HTERT RPE-1 (cell line): ENCODE measurements around the gene RAB44.

Experiments used
- in situ Hi-C: fragments of 300-500 bp; cut with MboI; formaldehyde crosslinking; loops from 4 replicates; pipeline ENCODE4 v1.14.3; 2020; ENCODE audit warnings: low sequenced_read_pairs

RAB44 gene

GRCh38 chr6:36669002-36669401 is 28.6 kb upstream of the RAB44 start:
- in situ Hi-C loops: no loop called here

- in situ Hi-C loops: no loop called here
Measured at GRCh38 chr6:36670271-36670670, 27.4 kb upstream of the RAB44 start.

DNA sequence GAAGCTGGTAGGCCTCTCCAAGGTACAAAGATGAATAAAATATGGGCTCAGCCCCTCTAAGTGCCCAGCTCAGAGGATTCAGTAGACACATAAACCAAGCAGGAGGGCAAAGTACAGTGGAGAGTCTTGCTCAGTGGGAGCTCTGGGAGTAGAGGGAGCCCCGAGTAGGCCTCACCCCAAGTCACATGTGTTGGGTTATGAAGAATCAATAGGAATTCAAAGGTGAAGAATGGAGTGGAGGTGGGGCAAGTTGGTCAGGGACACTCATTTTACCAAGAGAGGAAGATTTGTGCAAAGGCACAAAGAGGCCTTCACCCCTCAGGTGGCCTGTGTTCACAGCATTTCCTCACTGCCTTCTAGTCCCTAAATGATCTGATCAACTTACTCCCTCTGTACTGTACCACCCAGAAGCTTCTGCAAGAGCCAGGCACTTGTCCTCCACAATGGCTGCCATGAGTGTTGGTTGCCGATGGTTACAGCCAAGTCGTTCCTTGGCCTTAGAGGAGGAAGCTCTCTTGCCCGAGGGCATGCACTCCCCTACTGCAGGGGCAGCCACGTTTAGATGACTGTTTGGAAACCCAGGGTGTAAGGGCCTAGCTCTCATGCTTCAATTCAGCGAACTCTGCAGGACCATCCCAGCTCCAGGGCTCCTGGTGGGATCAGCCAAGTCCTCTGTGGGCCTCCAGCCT is 25.8 kb upstream of the RAB44 start:
- in situ Hi-C loops: no loop called here

- in situ Hi-C loops: no loop called here
Measured at GRCh38 chr6:36673882-36674281, 23.7 kb upstream of the RAB44 start.

DNA sequence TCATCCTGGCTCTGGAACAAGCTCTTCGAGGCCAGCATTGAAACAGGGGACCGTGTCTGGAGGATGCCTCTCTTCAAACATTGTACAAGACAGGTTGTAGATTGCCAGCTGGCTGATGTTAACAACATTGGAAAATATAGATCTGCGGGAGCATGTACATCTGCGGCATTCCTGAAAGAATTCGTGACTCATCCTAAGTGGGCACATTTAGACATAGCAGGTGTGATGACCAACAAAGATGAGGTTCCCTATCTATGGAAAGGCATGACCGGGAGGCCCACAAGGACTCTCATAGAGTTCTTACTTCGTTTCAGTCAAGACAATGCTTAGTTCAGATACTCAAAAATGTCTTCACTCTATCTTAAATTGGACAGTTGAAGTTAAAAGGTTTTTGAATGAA is 22.7 kb upstream of the RAB44 start:
- in situ Hi-C loops: no loop called here

- in situ Hi-C loops: no loop called here
Measured at GRCh38 chr6:36676141-36677058, 21.2 kb upstream of the RAB44 start.

- in situ Hi-C loops: no loop called here
Measured at GRCh38 chr6:36677059-36677749, 20.4 kb upstream of the RAB44 start.

DNA sequence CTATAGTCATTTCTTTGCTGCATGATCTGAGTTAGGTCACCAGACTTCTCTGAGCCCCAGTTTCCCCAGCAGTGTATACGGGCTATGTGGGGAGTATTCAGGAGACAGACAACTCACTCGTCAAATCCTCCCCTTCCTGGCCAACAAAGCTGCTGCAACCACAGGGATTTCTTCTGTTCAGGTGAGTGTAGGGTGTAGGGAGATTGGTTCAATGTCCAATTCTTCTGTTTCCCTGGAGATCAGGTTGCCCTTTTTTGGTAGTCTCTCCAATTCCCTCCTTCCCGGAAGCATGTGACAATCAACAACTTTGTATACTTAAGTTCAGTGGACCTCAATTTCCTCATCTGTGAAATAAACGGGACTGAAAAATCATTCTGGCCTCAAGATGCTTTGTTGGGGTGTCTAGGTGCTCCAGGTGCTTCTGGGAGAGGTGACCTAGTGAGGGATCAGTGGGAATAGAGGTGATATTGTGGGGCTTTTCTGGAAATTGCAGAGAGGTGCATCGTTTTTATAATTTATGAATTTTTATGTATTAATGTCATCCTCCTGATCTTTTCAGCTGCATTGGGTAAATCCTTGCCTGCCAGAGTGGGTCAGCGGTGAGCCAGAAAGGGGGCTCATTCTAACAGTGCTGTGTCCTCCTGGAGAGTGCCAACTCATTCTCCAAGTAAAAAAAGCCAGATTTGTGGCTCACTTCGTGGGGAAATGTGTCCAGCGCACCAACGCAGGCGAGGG is 19.7 kb upstream of the RAB44 start:
- in situ Hi-C loops: no loop called here

DNA sequence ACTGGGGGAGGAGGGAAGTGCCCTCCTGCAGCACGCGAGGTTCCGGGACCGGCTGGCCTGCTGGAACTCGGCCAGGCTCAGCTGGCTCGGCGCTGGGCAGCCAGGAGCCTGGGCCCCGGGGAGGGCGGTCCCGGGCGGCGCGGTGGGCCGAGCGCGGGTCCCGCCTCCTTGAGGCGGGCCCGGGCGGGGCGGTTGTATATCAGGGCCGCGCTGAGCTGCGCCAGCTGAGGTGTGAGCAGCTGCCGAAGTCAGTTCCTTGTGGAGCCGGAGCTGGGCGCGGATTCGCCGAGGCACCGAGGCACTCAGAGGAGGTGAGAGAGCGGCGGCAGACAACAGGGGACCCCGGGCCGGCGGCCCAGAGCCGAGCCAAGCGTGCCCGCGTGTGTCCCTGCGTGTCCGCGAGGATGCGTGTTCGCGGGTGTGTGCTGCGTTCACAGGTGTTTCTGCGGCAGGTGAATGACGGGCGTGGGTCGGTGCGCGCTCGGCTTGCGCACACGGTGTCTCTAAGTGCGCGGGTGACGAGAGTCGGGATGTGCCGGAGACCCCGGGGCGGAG is 19.1 kb upstream of the RAB44 start, which contains the start of gene CDKN1A:
TSS of gene CDKN1A (plus strand) at position 227 of the 555 bp plus-strand sequence. CDS start 5,388 bp downstream, outside the sequence.
- in situ Hi-C loops: no loop called here

GRCh38 chr6:36679043-36679833 is 18.4 kb upstream of the RAB44 start:
- in situ Hi-C loops: no loop called here

DNA sequence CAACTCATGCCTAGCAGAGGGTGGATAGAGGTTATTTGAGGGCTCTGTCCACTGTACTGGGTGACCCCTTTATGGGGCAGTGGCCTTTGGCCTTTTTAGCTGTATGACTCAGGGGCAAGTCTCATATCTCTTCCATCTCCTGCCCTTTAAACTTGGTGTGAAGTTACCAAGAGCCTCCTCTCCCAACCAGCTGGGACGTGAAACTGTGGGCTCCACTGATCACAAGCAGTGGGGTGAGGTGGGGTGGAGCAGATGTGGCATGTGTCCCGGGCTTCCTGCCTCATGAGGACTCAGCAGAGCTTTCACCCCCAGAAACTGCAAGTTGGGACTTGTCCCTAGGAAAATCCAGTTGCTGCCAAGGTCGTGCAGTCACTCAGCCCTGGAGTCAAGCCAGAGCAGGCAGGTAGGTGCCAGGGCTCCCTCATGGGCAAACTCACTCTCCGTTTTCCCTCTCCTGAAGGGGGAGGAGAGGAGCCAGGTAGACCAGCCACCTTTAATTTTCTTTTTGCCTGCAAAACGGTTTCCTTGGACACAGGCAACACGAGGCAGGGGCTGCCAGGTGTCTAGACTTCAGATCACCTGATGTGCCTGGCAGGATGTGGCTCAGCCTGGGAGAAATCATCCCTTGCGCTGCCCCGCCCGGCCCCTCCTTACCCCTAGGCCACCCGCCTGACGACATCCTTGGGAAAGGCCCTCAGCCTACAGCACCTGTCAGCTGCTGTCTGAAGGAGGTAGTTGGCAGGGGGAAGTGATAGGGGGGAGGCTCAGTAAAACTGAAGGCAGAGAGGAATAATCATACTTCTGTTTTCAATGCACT is 15.1 kb upstream of the RAB44 start:
- in situ Hi-C loops: no loop called here

GRCh38 chr6:36683145-36683655 is 14.4 kb upstream of the RAB44 start:
- in situ Hi-C loops: no loop called here

- in situ Hi-C loops: no loop called here
Measured at GRCh38 chr6:36683656-36684446, 13.8 kb upstream of the RAB44 start.

DNA sequence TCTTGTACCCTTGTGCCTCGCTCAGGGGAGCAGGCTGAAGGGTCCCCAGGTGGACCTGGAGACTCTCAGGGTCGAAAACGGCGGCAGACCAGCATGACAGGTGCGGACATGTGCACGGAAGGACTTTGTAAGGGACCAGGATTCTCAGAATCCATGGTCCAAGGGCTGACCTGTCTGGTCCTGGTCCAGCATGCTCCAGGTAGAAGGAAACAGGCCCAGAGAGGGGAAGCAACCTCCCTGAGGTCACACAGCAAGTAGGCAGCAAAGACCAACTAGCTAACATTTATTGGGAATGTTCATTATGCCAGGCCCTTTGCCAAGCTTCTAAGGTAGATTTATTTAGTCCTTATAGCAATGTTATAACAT is 13.2 kb upstream of the RAB44 start:
- in situ Hi-C loops: no loop called here

DNA sequence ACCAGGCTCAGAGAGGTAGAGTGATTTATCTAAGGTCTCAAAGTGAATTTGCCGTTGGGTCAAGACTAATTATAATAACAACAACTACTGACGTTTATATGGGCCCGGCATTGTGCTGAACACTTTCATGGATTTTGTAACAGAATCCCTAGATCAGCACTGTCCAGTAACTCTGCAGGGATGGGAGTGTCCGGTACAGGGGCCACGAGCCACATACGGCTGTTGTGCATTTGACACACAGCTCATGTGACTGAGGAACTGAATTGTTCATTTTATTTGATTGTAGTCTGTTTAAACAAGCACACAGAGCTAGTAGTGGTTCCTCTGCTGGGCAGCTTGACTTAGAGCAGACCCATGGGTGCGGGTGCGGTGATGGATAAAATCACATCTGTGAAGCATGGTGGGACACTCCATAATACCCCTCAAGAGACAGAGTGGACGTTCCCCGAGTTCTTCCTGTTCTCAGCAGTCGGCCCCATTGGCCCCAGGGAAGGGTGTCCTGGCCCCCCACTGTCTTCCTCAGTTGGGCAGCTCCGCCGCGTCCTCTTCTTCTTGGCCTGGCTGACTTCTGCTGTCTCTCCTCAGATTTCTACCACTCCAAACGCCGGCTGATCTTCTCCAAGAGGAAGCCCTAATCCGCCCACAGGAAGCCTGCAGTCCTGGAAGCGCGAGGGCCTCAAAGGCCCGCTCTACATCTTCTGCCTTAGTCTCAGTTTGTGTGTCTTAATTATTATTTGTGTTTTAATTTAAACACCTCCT is 12.3 kb upstream of the RAB44 start:
- in situ Hi-C loops: no loop called here

DNA sequence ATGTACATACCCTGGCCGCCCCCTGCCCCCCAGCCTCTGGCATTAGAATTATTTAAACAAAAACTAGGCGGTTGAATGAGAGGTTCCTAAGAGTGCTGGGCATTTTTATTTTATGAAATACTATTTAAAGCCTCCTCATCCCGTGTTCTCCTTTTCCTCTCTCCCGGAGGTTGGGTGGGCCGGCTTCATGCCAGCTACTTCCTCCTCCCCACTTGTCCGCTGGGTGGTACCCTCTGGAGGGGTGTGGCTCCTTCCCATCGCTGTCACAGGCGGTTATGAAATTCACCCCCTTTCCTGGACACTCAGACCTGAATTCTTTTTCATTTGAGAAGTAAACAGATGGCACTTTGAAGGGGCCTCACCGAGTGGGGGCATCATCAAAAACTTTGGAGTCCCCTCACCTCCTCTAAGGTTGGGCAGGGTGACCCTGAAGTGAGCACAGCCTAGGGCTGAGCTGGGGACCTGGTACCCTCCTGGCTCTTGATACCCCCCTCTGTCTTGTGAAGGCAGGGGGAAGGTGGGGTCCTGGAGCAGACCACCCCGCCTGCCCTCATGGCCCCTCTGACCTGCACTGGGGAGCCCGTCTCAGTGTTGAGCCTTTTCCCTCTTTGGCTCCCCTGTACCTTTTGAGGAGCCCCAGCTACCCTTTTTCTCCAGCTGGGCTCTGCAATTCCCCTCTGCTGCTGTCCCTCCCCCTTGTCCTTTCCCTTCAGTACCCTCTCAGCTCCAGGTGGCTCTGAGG is 11.5 kb upstream of the RAB44 start:
- in situ Hi-C loops: no loop called here
